Activated CD8-positive, alpha-beta memory T cell treated with anti-CD3 and anti-CD28 coated beads, Interleukin-2, amount 50 U/mL, for 4 hours (primary cell): ENCODE results near the gene GPC3.

Source experiments
- DNase-seq: peaks from one replicate; pipeline ENCODE4 v3.0.0-alpha.2; 2020

GPC3 gene

DNA sequence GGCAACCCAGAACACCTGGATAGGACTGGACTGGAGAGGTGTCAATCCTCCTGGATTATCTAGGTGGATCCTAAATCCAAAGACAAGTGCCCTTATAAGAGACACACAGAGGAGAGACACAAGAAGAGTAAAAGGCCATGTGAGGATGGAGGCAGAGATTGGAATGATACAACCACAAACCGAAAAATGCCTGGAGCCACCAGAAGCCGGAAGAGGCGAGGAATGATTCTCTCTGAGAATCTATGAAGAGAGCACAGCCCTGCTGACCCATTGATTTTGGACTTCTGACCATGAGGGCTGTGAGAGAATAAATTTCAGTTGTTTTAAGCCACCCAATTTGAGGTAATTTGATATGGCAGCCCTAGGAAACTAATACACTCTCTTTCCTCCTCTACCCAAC is 20.1 kb downstream of the GPC3 start:
- no peak for DNase-seq

- no peak for DNase-seq
These were observed 24.3 kb downstream of the GPC3 start for GRCh38 chrX:133961046-133961445.

GRCh38 chrX:133959972-133960371 is 25.4 kb downstream of the GPC3 start:
- no peak for DNase-seq

GRCh38 chrX:133958997-133959688 is 26.3 kb downstream of the GPC3 start:
- DNase-seq: no peak

DNA sequence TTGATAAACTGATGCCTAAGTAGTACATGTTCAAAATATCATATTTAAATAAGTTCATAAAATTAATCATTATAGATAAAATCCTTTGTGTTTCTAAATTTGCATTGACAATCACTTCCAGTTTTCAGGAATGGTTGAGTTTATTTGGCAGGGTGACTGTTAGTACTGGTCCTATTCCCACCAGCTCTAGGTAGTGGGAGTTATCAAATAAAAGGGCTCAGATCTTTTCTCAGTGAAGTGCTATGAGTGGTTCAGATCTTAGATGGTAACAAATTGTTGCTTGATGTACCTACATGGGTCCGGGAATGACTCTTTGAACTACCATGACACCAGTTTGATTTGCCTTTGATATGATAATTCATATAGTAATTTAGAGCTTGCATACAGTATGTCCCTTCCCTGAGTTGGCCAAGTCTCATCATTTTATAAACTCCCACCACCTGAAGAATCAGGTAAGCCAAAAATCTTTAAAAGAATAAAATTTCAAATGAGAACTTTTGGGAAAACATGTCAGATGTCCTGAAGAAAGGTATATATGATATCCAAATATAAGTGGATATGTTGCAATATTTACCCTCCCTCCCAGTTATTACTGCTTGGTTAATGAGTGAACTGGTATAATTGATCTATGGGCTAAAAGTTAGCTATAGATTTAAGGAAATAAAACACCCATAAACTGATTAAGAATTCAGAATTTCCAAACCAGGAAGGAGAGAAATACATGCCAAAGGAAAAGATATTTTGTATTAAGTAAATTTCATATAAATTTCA is 28.6 kb downstream of the GPC3 start:
- no peak for DNase-seq

DNA sequence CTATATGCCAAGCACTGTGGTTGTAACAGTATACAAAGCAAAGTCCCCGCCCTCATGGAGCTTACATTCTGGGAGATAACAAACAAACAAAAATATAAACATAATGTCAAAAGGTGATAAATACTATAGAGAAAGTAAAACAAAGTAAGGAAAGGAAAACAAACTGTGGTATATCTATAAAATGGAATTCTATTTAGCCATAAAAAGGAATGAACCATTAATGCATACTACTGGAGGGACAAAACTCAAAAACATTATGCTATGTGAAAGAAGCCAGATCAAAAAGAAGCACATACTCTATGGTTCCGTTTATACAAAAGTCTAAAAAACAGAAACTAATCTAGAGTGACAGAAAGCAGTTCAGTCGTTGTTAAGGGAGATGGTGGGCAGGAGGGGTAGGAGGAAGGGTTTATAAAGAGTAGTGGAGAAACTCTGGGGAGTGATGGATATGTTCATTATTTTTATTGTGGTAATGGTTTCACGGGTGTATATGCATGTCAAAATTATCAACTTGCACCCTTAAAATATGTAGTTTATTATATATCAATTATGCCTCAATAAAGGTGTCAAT is 31.5 kb downstream of the GPC3 start:
- no peak for DNase-seq

GRCh38 chrX:133953078-133953477 is 32.3 kb downstream of the GPC3 start:
- no peak for DNase-seq

GRCh38 chrX:133951098-133951497 is 34.3 kb downstream of the GPC3 start:
- DNase-seq: no peak

- no peak for DNase-seq
These were observed 35.2 kb downstream of the GPC3 start for GRCh38 chrX:133950214-133950613.

DNA sequence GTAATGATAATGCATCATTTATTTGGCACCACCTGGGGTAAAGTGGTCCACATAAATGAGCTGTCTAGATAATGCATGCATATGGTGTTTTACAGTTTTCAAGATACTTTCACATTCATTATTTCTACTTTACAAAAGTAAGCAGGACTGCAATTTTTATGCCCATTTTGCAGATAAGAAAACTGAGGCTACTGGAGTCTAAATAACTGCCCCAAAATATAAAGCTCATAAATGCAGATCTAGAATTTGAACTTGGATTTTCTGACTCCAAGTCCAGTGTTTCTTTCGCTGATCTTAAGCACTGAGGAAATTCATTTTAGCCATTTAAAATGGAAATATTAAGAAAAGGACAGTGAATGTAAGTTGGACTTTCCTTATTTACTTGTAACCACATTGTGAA is 36.5 kb downstream of the GPC3 start:
- DNase-seq: no peak

DNA sequence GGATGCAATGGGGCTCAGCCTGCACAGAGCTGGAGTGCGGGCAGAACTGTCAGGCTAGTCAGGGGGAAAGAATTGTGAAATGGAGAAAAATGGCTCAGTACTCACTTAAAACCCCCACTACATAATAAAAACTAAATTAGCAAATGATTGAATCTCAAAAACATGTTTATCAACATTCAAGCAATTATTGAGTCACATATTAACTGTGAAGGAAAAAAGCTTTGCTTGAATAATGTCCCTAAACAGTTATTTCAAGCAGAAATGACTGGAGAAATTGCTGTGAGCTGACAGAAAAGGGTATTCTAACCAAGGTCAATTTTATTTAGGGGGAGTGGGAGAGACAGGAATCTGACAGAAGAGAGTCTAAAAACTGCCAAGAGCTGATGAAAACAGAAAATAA is 37.4 kb downstream of the GPC3 start:
- DNase-seq: no peak

DNA sequence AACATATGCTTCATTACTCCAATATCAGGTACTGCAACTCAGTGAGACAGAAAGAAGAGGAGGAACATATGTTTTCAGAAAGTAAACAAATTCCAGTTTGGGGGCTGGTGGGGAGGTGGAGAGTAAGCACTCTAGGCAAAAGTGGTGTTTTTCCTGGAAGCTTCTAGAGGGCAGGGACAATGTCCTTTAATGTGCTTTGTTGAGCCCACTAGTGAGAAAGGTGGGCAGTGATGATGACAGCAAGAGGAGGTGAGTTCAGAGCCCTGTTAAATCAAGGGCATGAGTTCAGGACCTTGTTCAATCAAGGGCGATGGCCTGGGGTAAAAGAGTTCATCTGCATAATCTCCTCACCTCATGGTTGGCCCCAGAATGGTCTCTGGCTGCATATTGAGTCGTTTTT is 38.4 kb downstream of the GPC3 start:
- DNase-seq: no peak

- no peak for DNase-seq
These were observed 41.9 kb downstream of the GPC3 start for GRCh38 chrX:133943507-133943906.

DNA sequence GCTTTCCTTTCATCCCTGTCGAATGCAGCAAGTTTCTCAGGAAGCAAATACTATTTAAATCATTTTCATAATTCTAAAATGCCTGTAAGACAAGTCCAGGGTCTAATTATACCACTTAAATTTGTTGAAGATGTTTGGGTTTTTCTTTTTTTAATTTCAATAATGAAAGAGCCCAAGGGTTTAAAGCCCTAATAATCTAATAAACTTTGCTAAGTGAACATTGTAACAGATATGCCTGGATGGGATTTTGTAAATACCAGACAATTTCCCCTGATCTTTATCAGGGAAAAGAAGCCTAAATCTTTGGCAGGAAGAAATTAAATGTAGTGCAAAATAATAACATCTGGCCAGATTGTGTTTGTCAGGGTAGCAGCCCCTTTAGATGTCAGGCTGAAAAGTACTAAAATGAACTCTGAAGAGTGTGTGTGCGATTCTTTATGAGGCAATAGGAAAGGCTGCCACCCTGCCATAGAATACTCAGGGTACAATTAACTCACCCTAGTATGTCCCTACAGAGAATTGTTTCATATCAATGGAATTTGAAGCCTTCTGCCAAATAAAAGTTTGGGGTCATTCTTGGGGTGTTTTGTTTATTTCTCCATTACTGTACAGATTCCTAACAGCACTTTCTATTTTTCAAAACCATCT is 45.6 kb downstream of the GPC3 start:
- DNase-seq: no peak

DNA sequence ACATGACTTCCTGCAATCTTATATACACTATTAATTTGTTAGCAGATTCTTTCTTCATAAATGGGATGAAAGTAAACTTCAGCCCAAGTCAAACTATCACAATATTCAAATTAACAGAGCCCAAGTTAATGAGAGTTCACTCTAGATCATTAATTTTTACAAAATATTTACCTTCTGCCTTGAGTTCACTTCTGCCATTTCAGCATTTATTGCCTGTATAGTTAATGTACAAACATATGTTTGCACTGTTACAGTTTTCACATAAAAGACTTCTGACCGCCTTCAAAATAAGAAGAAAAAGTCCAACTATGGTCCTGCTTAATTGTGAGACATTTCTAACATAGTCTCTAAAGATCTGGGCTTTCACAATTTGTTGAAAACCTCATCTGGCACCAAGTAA is 46.9 kb downstream of the GPC3 start:
- DNase-seq: no peak

DNA sequence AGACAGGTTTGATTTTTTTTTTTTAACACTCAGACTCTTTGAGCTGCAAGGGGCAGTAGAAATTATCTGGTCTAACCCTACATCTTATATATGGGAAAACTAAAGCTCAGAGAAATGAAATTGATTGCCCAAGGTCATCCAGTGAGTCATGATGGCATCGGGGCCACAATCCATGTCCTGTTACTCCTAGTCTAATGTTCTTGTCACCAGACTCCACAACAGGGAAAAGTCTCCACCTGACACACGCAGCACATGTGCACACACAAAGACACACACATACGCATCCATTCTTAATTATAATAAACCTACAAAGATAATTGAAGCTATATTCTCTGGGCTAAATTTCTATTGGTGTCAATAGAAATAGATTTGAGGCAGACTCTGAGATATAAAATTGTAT is 48.4 kb downstream of the GPC3 start:
- DNase-seq: no peak

DNA sequence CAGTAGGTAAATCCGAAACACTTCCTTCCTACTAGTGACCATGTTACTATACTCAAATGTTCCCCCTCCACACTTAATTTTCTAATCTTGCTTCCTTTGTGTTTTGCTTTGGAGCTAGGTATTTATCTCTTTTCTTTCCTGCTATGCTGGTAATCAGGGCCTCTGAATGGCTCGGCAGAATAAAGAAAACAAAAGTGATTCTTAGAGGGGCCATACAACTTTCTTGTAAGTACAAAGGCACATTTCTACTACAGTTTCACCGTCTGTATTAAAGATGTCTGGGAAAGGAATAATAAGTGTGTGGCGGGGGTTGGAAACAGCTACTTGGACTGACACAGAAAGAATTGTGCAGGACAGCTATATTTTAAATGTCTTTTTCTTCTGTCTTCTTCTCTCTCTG is 50.3 kb downstream of the GPC3 start:
- DNase-seq: no peak

- DNase-seq: no peak
These were observed 52.1 kb downstream of the GPC3 start for GRCh38 chrX:133933316-133933715.

DNA sequence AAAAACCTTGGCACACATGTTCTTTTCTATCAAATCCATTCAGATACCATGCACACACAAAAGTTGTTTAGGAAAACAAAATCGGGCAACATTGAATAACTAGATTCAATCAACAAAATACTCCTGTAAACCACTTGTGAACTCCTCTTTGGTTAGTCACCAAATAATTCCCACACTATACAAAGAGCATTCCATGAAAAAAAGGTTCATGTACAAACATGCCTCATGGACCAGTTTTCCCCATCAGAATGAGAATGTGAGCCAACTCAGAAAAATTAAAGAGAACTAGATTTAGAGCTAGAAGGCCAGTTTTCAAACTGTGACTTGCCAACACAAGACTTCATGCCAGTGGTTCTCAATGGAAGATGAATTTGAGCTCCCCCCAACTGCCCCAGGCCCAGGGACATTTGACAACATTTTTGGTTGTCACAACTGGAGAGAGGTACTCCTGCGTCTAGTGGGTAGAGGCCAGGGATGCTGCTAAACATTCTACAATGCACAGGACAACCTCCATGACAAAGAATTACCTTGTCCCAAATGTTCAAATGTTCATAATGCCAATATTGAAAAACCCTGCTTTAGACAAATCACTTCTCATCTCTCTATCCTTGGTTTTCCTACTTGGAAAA is 55.4 kb downstream of the GPC3 start:
- no peak for DNase-seq

DNA sequence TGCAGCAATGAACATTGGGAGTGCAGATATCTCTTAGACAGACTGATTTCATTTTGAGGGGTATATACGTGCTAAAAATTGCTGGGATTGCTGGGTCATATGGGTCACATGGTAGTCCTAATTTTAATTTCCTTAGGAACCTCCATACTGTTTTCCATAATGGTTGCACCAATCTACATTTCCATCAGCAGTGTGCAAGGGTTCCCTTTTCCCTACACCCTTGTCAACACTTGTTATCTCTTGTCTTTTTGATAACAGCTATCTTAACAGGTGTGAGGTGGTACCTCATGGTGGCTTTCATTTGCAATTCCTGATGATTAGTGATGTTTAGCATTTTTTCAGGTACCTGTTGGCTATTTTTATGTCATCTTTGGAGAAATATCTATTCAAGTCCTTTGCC is 57.0 kb downstream of the GPC3 start:
- DNase-seq: no peak

GRCh38 chrX:133926809-133927208 is 58.6 kb downstream of the GPC3 start:
- DNase-seq: no peak

DNA sequence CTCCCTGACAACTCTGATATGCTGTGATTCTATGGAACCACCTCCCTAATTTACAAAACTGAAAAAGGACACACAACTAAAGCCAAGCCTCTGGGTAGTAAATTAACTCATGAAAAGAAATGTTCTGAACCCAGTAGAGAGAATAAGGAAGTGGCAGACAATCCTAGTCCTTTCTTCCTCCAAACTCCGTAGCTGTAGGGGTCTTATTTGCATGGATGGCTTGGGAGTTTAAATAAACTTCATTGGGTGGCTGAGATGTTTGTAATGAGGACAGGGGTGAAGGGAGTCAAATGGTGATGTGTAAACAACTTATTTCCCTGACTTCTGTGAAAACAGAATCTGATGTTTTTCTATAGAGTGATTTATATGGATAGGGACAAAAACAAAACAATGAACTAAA is 59.3 kb downstream of the GPC3 start:
- DNase-seq: no peak

DNA sequence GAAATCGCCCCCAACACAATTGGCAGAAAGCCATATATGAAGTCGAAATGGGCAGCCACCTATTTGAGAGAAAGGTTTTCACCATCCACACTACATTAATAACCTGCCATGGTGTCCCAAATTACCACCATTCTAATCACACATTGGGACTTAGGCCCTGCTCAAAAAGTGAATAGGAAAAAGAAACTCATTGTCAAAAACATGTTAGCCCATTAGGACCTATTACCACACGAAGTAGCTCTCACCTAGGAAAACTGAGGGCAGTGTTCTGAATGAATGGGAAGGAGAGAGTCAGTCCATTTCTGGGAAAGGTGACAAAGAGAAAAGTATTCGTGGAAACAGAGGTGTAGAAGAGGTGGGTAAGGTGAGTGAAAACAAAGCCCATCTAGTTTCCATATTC is 60.8 kb downstream of the GPC3 start:
- no peak for DNase-seq
